ENCODE data around the gene GFOD1. TPM values are rescaled to one million over a fixed set of nuclear protein-coding genes. Genes with fewer than 3 reads are reported as not detected.
A peak's percentile ranks its signal among the peaks of the same experiment; 100 is the strongest.

The GFOD1 gene
- total and polyA plus RNA-seq, 8 donors: 5.7 to 19.6 (median 8.2) TPM

DNA sequence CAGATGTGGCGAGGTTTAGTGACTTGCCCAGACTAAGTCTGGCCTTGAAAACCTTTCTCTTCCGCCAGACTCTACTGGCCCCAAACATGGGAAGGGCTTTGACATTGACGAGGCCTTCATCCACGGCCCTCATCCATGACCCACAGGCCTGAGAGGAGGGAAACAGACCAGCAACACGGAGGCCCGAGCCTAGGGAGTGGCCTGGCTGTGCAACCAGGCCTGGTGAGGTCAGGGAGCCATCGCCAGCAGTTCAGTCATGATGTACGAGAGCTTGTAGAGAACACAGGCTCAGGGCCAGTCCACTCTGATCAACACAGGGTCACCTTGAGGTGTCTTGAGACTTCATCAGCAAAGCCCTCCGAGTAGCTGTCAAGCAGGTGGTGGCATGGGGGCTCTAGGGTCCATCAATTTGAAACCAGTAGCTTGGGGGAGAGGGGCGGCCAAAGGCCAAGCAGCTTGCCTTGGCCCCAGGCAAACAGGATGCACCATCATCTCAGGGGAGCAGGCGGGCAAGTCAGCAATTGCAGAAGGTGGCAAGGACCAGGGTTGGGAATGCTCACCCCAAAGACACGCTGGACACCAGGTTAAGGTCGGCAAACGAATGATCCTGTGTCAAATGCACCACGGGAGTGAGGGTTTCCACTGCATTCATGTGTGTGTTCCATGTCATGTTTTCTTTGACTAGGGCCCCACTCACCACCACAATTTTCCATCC, 36.1 kb downstream of the GFOD1 start:
- no peak overlapping the region for H3K27ac ChIP-seq
- no peaks in the 10 kb centered on the region for H3K36me3 ChIP-seq
- H3K27me3 ChIP-seq: no peaks in the 10 kb centered on the region
- intact Hi-C loops (cut with DNase I): no loop called here
- H3K4me3 ChIP-seq: no peak overlapping the region
- ATAC-seq (no peak), DNase-seq (no peak)
- TF ChIP-seq, protein P1, sequence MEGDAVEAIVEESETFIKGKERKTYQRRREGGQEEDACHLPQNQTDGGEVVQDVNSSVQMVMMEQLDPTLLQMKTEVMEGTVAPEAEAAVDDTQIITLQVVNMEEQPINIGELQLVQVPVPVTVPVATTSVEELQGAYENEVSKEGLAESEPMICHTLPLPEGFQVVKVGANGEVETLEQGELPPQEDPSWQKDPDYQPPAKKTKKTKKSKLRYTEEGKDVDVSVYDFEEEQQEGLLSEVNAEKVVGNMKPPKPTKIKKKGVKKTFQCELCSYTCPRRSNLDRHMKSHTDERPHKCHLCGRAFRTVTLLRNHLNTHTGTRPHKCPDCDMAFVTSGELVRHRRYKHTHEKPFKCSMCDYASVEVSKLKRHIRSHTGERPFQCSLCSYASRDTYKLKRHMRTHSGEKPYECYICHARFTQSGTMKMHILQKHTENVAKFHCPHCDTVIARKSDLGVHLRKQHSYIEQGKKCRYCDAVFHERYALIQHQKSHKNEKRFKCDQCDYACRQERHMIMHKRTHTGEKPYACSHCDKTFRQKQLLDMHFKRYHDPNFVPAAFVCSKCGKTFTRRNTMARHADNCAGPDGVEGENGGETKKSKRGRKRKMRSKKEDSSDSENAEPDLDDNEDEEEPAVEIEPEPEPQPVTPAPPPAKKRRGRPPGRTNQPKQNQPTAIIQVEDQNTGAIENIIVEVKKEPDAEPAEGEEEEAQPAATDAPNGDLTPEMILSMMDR (IDR thresholded peaks at IDR 0.05): no peak
- no peaks in the 10 kb centered on the region for H3K9me3 ChIP-seq
- peaks cover 24 to 65% of the 10 kb centered on the region in 2 donors for H3K4me1 ChIP-seq

DNA sequence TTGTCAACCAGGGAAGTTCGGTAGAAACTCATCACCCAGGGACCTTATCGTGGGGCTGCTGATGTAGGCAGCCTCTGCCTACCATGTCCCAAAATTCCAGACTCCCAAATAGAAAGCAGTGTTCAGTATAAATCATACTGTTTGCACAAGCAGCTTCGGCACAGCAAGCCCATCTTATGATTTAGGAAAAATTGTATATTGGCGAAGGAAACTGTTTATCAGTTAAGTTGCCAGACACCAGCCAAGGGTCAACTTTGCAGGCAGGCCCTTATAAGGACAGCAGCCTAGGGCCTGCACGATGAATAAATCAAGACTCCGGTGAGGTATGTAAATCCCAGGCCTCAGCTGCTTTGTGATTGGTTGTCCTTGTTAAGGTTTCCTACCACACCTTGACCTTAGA, 36.8 kb downstream of the GFOD1 start:
- Histone ChIP-seq H3K27me3 (no peaks in the 10 kb centered on the region), H3K27ac (peak overlapping the region in 1 of 2 donors; percentile 54), H3K36me3 (no peaks in the 10 kb centered on the region), H3K9me3 (no peaks in the 10 kb centered on the region), H3K4me1 (peaks cover 29 to 65% of the 10 kb centered on the region in 2 donors), H3K4me3 (no peak overlapping the region)
- DNase-seq (peak in 1 of 4 donors; percentile 54), ATAC-seq (no peak)
- intact Hi-C loops (cut with DNase I): no loop called here
- TF ChIP-seq, protein P1 (IDR thresholded peaks at IDR 0.05): no peak

DNA sequence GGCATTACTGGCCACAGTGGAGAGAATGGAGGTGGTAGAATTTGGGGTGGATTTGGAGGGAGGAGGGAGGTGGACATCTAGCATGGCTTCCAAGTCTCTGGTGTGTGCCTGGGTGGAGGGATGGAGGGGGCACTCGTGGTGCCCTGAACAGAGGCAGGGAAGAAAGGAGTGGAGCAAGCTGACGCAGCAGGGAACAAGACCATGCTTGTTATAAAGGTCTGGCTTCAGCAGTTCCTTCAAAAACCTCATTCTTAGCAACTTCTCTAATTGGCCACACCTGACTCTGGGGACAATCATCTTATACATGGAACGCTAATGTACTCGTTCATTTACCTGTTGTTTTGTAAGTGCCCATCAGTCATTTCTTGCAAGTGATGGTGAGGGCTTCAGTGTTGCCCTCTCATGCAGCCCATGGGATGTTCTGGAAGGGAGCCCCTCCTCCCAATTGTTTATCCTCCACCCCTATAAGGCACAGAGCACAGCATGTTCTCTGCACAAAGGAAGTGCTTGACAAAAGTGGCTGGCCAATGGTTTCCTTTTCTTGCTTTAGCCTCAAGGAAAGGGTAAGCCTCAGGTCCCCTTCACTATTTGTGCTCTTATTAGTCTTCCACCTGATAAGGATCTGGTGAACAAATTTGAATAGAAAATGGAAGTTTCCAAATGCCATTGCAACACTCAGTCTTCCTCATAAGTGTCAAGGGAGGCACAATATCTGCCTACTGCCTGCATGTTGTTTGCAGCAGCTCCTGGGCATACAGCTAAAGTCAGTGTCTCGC, 39.3 kb downstream of the GFOD1 start:
- H3K27ac ChIP-seq: peak overlapping the region; percentile 26 to 54
- DNase-seq: no peak
- H3K36me3 ChIP-seq: no peaks in the 10 kb centered on the region
- intact Hi-C loops (cut with DNase I): no loop called here
- no peak overlapping the region for H3K4me3 ChIP-seq
- H3K9me3 ChIP-seq: no peaks in the 10 kb centered on the region
- peaks cover 25 to 55% of the 10 kb centered on the region in 2 donors for H3K4me1 ChIP-seq
- TF ChIP-seq, protein P1 (IDR thresholded peaks at IDR 0.05): no peak
- no peaks in the 10 kb centered on the region for H3K27me3 ChIP-seq
- peak; percentile 53 for ATAC-seq

DNA sequence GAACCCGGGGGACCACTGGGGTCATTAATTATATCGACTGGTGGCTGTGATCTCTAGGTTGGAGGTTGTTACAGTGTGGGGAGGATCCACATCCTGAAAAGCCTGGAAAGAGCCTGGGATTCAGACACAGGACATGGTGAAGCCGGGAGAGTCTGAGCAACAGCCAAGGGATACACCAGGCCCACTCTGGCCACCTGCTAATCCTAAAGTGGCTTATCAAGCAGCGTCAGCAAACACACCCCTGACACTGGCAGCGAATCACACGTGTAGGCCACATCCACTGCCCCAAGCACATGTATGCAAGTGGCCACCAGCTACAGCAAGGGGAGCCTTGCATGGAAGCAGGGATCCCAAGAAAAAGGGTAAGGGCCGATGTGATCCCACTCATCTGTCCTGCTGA, 41.0 kb downstream of the GFOD1 start:
- no peak for DNase-seq
- Histone ChIP-seq H3K4me3 (no peak overlapping the region), H3K36me3 (no peaks in the 10 kb centered on the region), H3K4me1 (peaks cover 25 to 55% of the 10 kb centered on the region in 2 donors), H3K27ac (peak overlapping the region in 1 of 2 donors; percentile 49), H3K9me3 (no peaks in the 10 kb centered on the region), H3K27me3 (no peaks in the 10 kb centered on the region)
- intact Hi-C loops (cut with DNase I): no loop called here
- TF ChIP-seq, protein P1 (IDR thresholded peaks at IDR 0.05): no peak
- ATAC-seq: no peak

DNA sequence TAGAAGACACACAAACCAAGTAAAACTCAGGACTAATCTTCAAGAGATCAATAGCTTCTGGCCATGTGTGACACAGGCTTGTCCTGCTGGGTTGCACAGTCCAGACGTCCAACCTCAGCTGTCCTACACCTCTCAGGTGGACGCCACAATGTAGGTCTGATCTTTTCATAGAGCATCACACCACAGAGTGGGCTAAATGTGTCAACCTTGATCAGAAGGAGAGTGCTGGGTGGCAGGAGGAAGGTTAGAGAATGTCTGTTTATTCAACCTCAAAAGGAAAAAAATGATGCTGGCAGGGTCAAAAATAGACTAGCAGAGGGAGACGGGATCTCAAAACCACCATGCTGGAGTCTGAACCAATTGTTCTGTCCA, 41.7 kb downstream of the GFOD1 start:
- peaks cover 28 to 54% of the 10 kb centered on the region in 2 donors for H3K4me1 ChIP-seq
- H3K27ac ChIP-seq: peak overlapping the region; percentile 41 to 49
- TF ChIP-seq, protein P1 (IDR thresholded peaks at IDR 0.05): no peak

More for the DNA sequence above, 41.7 kb downstream of the GFOD1 start:
- H3K27me3 ChIP-seq: no peaks in the 10 kb centered on the region
- H3K36me3 ChIP-seq: no peaks in the 10 kb centered on the region
- intact Hi-C loops (cut with DNase I): no loop called here
- DNase-seq (no peak), ATAC-seq (no peak)
- H3K4me3 ChIP-seq: no peak overlapping the region
- no peaks in the 10 kb centered on the region for H3K9me3 ChIP-seq
